BJ (cell line): ENCODE data around the gene POLR3F. TPM values are rescaled to one million over a fixed set of nuclear protein-coding genes. Genes with fewer than 3 reads are reported as not detected.

Experiments
- CTCF ChIA-PET: fragments of 350-600 bp; formaldehyde crosslinking; extraction: SDS; loops from one replicate; lab custom pipeline; 2021; ENCODE audit warnings: antibody characterized with exemption, inconsistent platforms; lab: Yijun Ruan, JAX
- POLR2A ChIA-PET: fragments of 300-600 bp; sonication (Branson Sonifier 250); formaldehyde crosslinking; extraction: SDS; loops from one replicate; lab custom pipeline; 2021; ENCODE audit warnings: antibody characterized with exemption; lab: Charles Lee
- DNase-seq: peaks from one replicate; pipeline ENCODE4 v3.0.0-alpha.2; 2011; ENCODE audit warnings: low read depth
- H3K27me3 ChIP-seq: 2 replicates; pipeline ENCODE4 v1.6.0; 2011; ENCODE audit warnings: low read length; ENCODE audit not compliant: control insufficient read depth, insufficient read depth
- H3K36me3 ChIP-seq: 2 replicates; pipeline ENCODE4 v1.5.1; 2011; ENCODE audit warnings: low read length; ENCODE audit not compliant: control insufficient read depth, insufficient read depth
- H3K4me3 ChIP-seq: 2 replicates; pipeline ENCODE4 v1.5.1; 2011; ENCODE audit warnings: low read depth, mild to moderate bottlenecking, control low read depth, low read length
- CTCF ChIP-seq: IDR thresholded peaks from 2 replicates; pipeline ENCODE4 v1.5.1; 2011; ENCODE audit warnings: low read depth, mild to moderate bottlenecking, control low read depth, inconsistent platforms, low read length, moderate library complexity; ENCODE audit not compliant: insufficient read depth
- polyA plus RNA-seq: library from polyadenylated mRNA; depleted of rRNA; stranded (reverse); fragments of >200 nt; gene quantifications from 2 replicates; pipeline ENCODE4 v1.2.3, GENCODE V29; 2011

The POLR3F gene
- polyA plus RNA-seq, 1 experiment = 10.9 TPM

- ChIA-PET POLR2A (no interaction called here), CTCF (interaction anchor here (0.9 kb wide), 1 partner anchor 113 kb away, joined by 3 read pairs; no protein-coding TSS in a partner anchor)
- DNase-seq = no peak
- no peak for TF ChIP-seq CTCF
- Histone ChIP-seq H3K27me3 (no peaks in the 10 kb centered on the region), H3K36me3 (peaks cover 14% of the 10 kb centered on the region), H3K4me3 (no peak overlapping the region)
Measured at GRCh38 chr20:18527339-18527738, 60.1 kb downstream of the POLR3F start.

GRCh38 chr20:18527836-18528235, 60.6 kb downstream of the POLR3F start:
- DNase-seq = no peak
- CTCF ChIA-PET = no interaction called here
- POLR2A ChIA-PET = no interaction called here
- no peaks in the 10 kb centered on the region for H3K27me3 ChIP-seq
- no peak overlapping the region for H3K4me3 ChIP-seq
- no peak for TF ChIP-seq CTCF
- peaks cover 18% of the 10 kb centered on the region for H3K36me3 ChIP-seq

- POLR2A ChIA-PET = no interaction called here
- CTCF ChIA-PET = interaction anchor here (1.0 kb wide), 1 partner anchor 10 kb away, joined by 3 read pairs; no protein-coding TSS in a partner anchor
- H3K36me3 ChIP-seq = peaks cover 21% of the 10 kb centered on the region
- no peak overlapping the region for H3K4me3 ChIP-seq
- TF ChIP-seq CTCF = no peak
- no peaks in the 10 kb centered on the region for H3K27me3 ChIP-seq
- no peak for DNase-seq
Measured at GRCh38 chr20:18529041-18529440, 61.9 kb downstream of the POLR3F start.

GRCh38 chr20:18532626-18533025, 65.4 kb downstream of the POLR3F start:
- Histone ChIP-seq H3K4me3 (no peak overlapping the region), H3K36me3 (peaks cover 16% of the 10 kb centered on the region), H3K27me3 (no peaks in the 10 kb centered on the region)
- no peak for TF ChIP-seq CTCF
- ChIA-PET CTCF (no interaction called here), POLR2A (no interaction called here)
- no peak for DNase-seq

- TF ChIP-seq CTCF = no peak
- CTCF ChIA-PET = no interaction called here
- no peak for DNase-seq
Measured at GRCh38 chr20:18533491-18533890, 66.3 kb downstream of the POLR3F start.

More at GRCh38 chr20:18533491-18533890, 66.3 kb downstream of the POLR3F start:
- H3K36me3 ChIP-seq = peaks cover 13% of the 10 kb centered on the region
- POLR2A ChIA-PET = no interaction called here
- H3K4me3 ChIP-seq = no peak overlapping the region
- H3K27me3 ChIP-seq = no peaks in the 10 kb centered on the region
